Measurements from ENCODE around the gene CMTM4. TPM values are rescaled to one million over a fixed set of nuclear protein-coding genes. Genes with fewer than 3 reads are reported as not detected.

Gene CMTM4
- total RNA-seq, 1 donor, result 13.3 TPM

DNA sequence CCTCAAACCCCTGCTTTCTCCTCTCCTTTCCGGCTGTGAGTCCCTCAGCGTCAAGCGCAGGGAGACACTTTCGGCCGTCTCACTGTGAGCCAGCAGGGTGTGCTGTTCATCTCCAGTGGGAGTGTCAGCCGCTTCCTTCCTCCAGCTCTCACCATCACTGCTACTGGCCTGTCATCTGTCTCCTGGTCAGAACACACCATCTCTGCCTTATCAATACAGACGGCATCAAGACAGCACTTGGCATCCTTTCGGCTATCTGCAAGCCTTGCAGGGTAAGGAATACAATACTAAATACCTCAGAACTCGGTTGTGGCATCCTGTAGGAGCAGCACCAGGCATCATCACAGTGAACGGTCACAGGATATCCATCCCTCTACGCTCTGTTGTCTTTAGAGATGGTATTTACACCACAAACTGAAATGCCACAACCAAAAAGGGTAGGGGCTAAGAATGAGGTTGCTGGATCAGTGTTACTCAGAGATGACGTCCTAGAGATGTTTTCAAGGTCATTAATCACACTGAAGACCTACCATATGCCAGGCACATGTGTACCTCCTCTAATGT lies 20.7 kb upstream of the CMTM4 start:
- TF ChIP-seq, protein P1, sequence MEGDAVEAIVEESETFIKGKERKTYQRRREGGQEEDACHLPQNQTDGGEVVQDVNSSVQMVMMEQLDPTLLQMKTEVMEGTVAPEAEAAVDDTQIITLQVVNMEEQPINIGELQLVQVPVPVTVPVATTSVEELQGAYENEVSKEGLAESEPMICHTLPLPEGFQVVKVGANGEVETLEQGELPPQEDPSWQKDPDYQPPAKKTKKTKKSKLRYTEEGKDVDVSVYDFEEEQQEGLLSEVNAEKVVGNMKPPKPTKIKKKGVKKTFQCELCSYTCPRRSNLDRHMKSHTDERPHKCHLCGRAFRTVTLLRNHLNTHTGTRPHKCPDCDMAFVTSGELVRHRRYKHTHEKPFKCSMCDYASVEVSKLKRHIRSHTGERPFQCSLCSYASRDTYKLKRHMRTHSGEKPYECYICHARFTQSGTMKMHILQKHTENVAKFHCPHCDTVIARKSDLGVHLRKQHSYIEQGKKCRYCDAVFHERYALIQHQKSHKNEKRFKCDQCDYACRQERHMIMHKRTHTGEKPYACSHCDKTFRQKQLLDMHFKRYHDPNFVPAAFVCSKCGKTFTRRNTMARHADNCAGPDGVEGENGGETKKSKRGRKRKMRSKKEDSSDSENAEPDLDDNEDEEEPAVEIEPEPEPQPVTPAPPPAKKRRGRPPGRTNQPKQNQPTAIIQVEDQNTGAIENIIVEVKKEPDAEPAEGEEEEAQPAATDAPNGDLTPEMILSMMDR (IDR thresholded peaks at IDR 0.05; ENCODE audit: insufficient read depth, low read length), result peak; percentile 53
- H3K4me3 ChIP-seq (ENCODE audit: low read depth, low read length), result no peak overlapping the region
- no peak for DNase-seq (ENCODE audit: low read depth)

- DNase-seq (ENCODE audit: low read depth), result no peak
- TF ChIP-seq, protein P1 (IDR thresholded peaks at IDR 0.05; ENCODE audit: insufficient read depth, low read length), result no peak
- no peak overlapping the region for H3K4me3 ChIP-seq (ENCODE audit: low read depth, low read length)
Observed at GRCh38 chr16:66714654-66715307, 18.2 kb upstream of the CMTM4 start.

- H3K4me3 ChIP-seq (ENCODE audit: low read depth, low read length), result no peak overlapping the region
- TF ChIP-seq, protein P1 (IDR thresholded peaks at IDR 0.05; ENCODE audit: insufficient read depth, low read length), result no peak
- no peak for DNase-seq (ENCODE audit: low read depth)
Observed at GRCh38 chr16:66714062-66714461, 17.5 kb upstream of the CMTM4 start.

GRCh38 chr16:66713076-66713475 lies 16.5 kb upstream of the CMTM4 start:
- TF ChIP-seq, protein P1 (IDR thresholded peaks at IDR 0.05; ENCODE audit: insufficient read depth, low read length), result no peak
- no peak overlapping the region for H3K4me3 ChIP-seq (ENCODE audit: low read depth, low read length)
- no peak for DNase-seq (ENCODE audit: low read depth)

DNA sequence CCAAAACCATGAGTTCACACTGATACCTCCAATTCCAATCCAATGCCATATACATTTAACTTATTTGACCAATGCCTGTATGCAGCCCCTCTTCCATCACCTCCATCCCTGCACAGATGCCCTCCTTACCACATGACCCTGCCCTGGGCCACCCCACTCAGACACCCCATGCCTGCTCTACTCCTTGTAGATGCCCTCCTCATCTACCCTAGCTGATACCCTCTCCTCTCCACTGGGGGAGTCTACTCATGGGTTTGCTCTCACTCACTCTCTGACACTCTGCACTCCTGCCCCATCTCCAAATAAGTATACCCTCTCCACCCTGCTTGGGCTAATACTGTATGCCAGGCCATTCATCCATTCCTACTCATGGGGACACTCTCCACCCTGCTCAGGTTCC lies 16.0 kb upstream of the CMTM4 start:
- no peak overlapping the region for H3K4me3 ChIP-seq (ENCODE audit: low read depth, low read length)
- TF ChIP-seq, protein P1 (IDR thresholded peaks at IDR 0.05; ENCODE audit: insufficient read depth, low read length), result no peak

DNA sequence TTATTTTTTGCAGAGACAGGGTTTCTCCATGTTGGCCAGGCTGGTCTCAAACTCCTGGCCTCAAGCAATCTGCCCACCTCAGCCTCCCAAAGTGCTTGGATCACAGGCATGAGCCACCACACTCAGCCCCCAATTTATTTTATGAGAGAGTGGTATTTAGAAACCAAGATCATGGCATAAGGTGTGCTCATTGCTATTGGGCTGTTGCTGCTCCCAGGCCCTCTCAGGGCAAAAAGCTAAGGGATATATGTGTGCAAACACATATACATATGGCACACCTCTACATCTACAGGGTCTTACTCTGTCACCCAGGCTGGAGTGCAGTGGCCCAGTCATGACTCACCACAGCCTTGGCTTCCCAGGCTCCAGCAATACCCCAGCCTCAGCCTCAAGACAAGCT lies 15.0 kb upstream of the CMTM4 start:
- no peak for DNase-seq (ENCODE audit: low read depth)
- no peak overlapping the region for H3K4me3 ChIP-seq (ENCODE audit: low read depth, low read length)
- TF ChIP-seq, protein P1 (IDR thresholded peaks at IDR 0.05; ENCODE audit: insufficient read depth, low read length), result no peak

More for the DNA sequence above, 16.0 kb upstream of the CMTM4 start:
- no peak for DNase-seq (ENCODE audit: low read depth)
